H1 (cell line): Measurements from ENCODE around the gene ADGRA3. TPM values are rescaled to one million over a fixed set of nuclear protein-coding genes. Genes with fewer than 3 reads are reported as not detected.

ENCODE experiments used
- CTCF ChIA-PET: fragments of 300-600 bp; sonication (Branson Sonifier 250); formaldehyde crosslinking; loops from one replicate; lab custom pipeline; 2021; ENCODE audit not compliant: partially characterized antibody; lab: Charles Lee
- POLR2A ChIA-PET: fragments of 300-600 bp; sonication (Branson Sonifier 250); formaldehyde crosslinking; loops from one replicate; lab custom pipeline; 2021; ENCODE audit warnings: inconsistent platforms; ENCODE audit not compliant: partially characterized antibody; lab: Charles Lee
- DNase-seq, 2 experiments: peaks; one replicate each; pipeline versions ENCODE4 v3.0.0 to v3.0.0-alpha.2; 2010 to 2022; ENCODE audit warnings: low spot score in 2 of 2, low read depth in 1 of 2, mixed read lengths in 1 of 2
- FAIRE-seq: peaks from 2 replicates; lab custom pipeline; 2011; peaks lifted over from hg19 to GRCh38; lab: Jason Lieb, UNC
- H2AFZ ChIP-seq: 2 replicates; pipeline ENCODE4 v1.8.1; 2012; ENCODE audit warnings: low read length, inconsistent platforms
- H2AK5ac ChIP-seq: 2 replicates; pipeline ENCODE4 v1.6.1; 2013; ENCODE audit warnings: low read depth, low read length
- H2BK120ac ChIP-seq: replicated peaks from 2 replicates; pipeline ENCODE3; 2013; ENCODE audit warnings: low read depth, low read length, inconsistent platforms
- H2BK12ac ChIP-seq: 2 replicates; pipeline ENCODE4 v1.6.1; 2013; ENCODE audit warnings: low read depth, low read length
- H2BK15ac ChIP-seq: 2 replicates; pipeline ENCODE4 v1.6.1; 2013; ENCODE audit warnings: low read length
- H2BK20ac ChIP-seq: 2 replicates; pipeline ENCODE4 v1.6.1; 2013; ENCODE audit warnings: low read length
- H2BK5ac ChIP-seq: 2 replicates; pipeline ENCODE4 v1.6.1; 2013; ENCODE audit warnings: low read depth, low read length
- H3K14ac ChIP-seq: 2 replicates; pipeline ENCODE4 v1.6.1; 2013; ENCODE audit warnings: inconsistent platforms; ENCODE audit not compliant: insufficient read length
- H3K18ac ChIP-seq: 2 replicates; pipeline ENCODE4 v1.6.1; 2013; ENCODE audit warnings: low read length; ENCODE audit errors: extremely low read depth
- H3K23ac ChIP-seq: 2 replicates; pipeline ENCODE4 v1.6.1; 2013; ENCODE audit warnings: inconsistent platforms; ENCODE audit not compliant: insufficient read length
- H3K23me2 ChIP-seq: 2 replicates; pipeline ENCODE4 v1.6.1; 2013; ENCODE audit warnings: low read depth, low read length
- H3K27ac ChIP-seq: 2 replicates; pipeline ENCODE4 v1.6.1; 2011; ENCODE audit warnings: low read depth, low read length, inconsistent platforms
- H3K27me3 ChIP-seq, 4 experiments: replicated peaks in 1 of 4; 1 replicate in 1 of 4; 2 replicates in 3 of 4; pipeline versions ENCODE4 v1.6.1 to v1.8.1; 2011 to 2013; ENCODE audit warnings: low read length in 3 of 4, mild to moderate bottlenecking in 3 of 4, inconsistent platforms in 2 of 4, mixed read lengths in 2 of 4, moderate library complexity in 1 of 4; ENCODE audit not compliant: control insufficient read depth in 3 of 4, insufficient read depth in 3 of 4; ENCODE audit errors: extremely low read depth in 1 of 4
- H3K36me3 ChIP-seq, 4 experiments: 2 replicates each; pipeline versions ENCODE4 v1.6.1 to v1.8.1; 2011 to 2013; ENCODE audit warnings: mild to moderate bottlenecking in 4 of 4, low read length in 3 of 4, moderate library complexity in 2 of 4, control low read depth in 1 of 4, inconsistent platforms in 1 of 4; ENCODE audit not compliant: insufficient read depth in 4 of 4, control insufficient read depth in 2 of 4
- H3K4ac ChIP-seq: replicated peaks from 2 replicates; pipeline ENCODE3; 2013; ENCODE audit warnings: low read length, low read depth, mixed read lengths, inconsistent platforms; ENCODE audit not compliant: insufficient read length
- H3K4me1 ChIP-seq, 4 experiments: replicated peaks in 1 of 4; 1 replicate in 1 of 4; 2 replicates in 3 of 4; pipeline versions ENCODE4 v1.6.1 to v1.8.1; 2011 to 2013; ENCODE audit warnings: low read length in 3 of 4, inconsistent platforms in 2 of 4, mixed read lengths in 1 of 4; ENCODE audit not compliant: insufficient read depth in 4 of 4, control insufficient read depth in 3 of 4
- H3K4me2 ChIP-seq, 2 experiments: 2 replicates each; pipeline versions ENCODE4 v1.6.1 to v1.8.1; 2011 to 2013; ENCODE audit warnings: low read depth in 2 of 2, low read length in 2 of 2, control low read depth in 1 of 2, inconsistent platforms in 1 of 2, mild to moderate bottlenecking in 1 of 2; ENCODE audit not compliant: insufficient read depth in 1 of 2
- H3K4me3 ChIP-seq, 4 experiments: fragments of 200-600, 300-600 bp in 1 of 4; sonication (generic), shearing (Covaris generic), sonication (Bioruptor Twin) in 1 of 4; 2 replicates each; pipeline versions ENCODE4 v1.5.1 to v1.8.1; 2011 to 2016; ENCODE audit warnings: low read length in 4 of 4, low read depth in 3 of 4, control low read depth in 2 of 4, inconsistent platforms in 2 of 4, mild to moderate bottlenecking in 2 of 4, mixed read lengths in 1 of 4, moderate library complexity in 1 of 4; ENCODE audit not compliant: insufficient read depth in 2 of 4; ENCODE audit errors: extremely low read depth in 1 of 4
- H3K56ac ChIP-seq: replicated peaks from 2 replicates; pipeline ENCODE3; 2013; ENCODE audit warnings: low read depth, mild to moderate bottlenecking, mixed read lengths, low read length, inconsistent platforms; ENCODE audit not compliant: insufficient read length
- H3K79me1 ChIP-seq: 2 replicates; pipeline ENCODE4 v1.6.1; 2013; ENCODE audit warnings: low read depth, low read length, control low read depth
- H3K79me2 ChIP-seq, 2 experiments: 2 replicates each; pipeline versions ENCODE4 v1.6.1 to v1.8.1; 2012 to 2013; ENCODE audit warnings: low read length in 2 of 2, mild to moderate bottlenecking in 2 of 2, inconsistent platforms in 1 of 2; ENCODE audit not compliant: insufficient read depth in 2 of 2, control insufficient read depth in 1 of 2
- H3K9ac ChIP-seq, 4 experiments: replicated peaks in 1 of 4; 1 replicate in 1 of 4; 2 replicates in 3 of 4; pipeline versions ENCODE4 v1.6.1 to v1.8.1; 2011 to 2013; ENCODE audit warnings: low read depth in 3 of 4, low read length in 3 of 4, control low read depth in 2 of 4, mild to moderate bottlenecking in 2 of 4, moderate library complexity in 2 of 4, inconsistent platforms in 1 of 4; ENCODE audit errors: extremely low read depth in 1 of 4
- H3K9me3 ChIP-seq, 2 experiments: 2 replicates each; pipeline versions ENCODE4 v1.6.1 to v1.8.1; 2012 to 2013; ENCODE audit warnings: mild to moderate bottlenecking in 2 of 2, moderate library complexity in 2 of 2, control low read depth in 1 of 2, inconsistent platforms in 1 of 2, low read depth in 1 of 2, low read length in 1 of 2, mixed read lengths in 1 of 2; ENCODE audit not compliant: insufficient read depth in 2 of 2
- H4K20me1 ChIP-seq, 2 experiments: replicated peaks in 1 of 2; 2 replicates each; pipeline versions ENCODE3 to v1.8.1; 2011 to 2013; ENCODE audit warnings: inconsistent platforms in 2 of 2, low read length in 2 of 2, mild to moderate bottlenecking in 1 of 2; ENCODE audit not compliant: insufficient read depth in 2 of 2, control insufficient read depth in 1 of 2
- H4K5ac ChIP-seq: 2 replicates; pipeline ENCODE4 v1.6.1; 2013; ENCODE audit warnings: low read length, low read depth, mixed read lengths, inconsistent platforms; ENCODE audit not compliant: insufficient read length
- H4K8ac ChIP-seq: 2 replicates; pipeline ENCODE4 v1.8.0; 2013; ENCODE audit warnings: mild to moderate bottlenecking, moderate library complexity, low read length, inconsistent platforms; ENCODE audit not compliant: insufficient read depth; ENCODE audit errors: extremely low read depth
- H4K91ac ChIP-seq: replicated peaks from 2 replicates; pipeline ENCODE3; 2013; ENCODE audit warnings: low read length, mixed read lengths, inconsistent platforms; ENCODE audit not compliant: insufficient read length
- JUN ChIP-seq: IDR thresholded peaks from 2 replicates; pipeline ENCODE4 v1.6.1; 2011; ENCODE audit warnings: low read depth, mild to moderate bottlenecking, improper control_type of control experiment, low read length
- RXRA ChIP-seq: IDR thresholded peaks from 2 replicates; pipeline ENCODE4 v1.6.1; 2011; ENCODE audit warnings: low read depth, mild to moderate bottlenecking, low read length, moderate library complexity; ENCODE audit not compliant: insufficient read depth
- WGBS, 2 experiments: shearing (Covaris generic) in 1 of 2; methylation state at CpG; one replicate each; pipeline versions ENCODE4 v1.1.6 to v1.1.7; 2013 to 2015; ENCODE audit warnings: low lambda C conversion rate in 2 of 2, mixed read lengths in 2 of 2, inconsistent platforms in 1 of 2, low coverage in 1 of 2, missing lambda C conversion rate in 1 of 2; ENCODE audit not compliant: insufficient replicate concordance in 2 of 2, insufficient coverage in 1 of 2, insufficient read length in 1 of 2; ENCODE audit errors: extremely low coverage in 1 of 2, missing lambda C conversion rate in 1 of 2; 5-methylcytosine and 5-hydroxymethylcytosine counted together
- polyA plus RNA-seq, 7 experiments: library from polyadenylated mRNA; depleted of rRNA in 3 of 7; stranded (reverse) in 5 of 7; unstranded in 2 of 7; fragments of >200 nt in 5 of 7; fragments of 200-250 nt in 2 of 7; gene quantifications; 1 replicate in 5 of 7; 2 replicates in 1 of 7; 4 replicates in 1 of 7; pipeline versions ENCODE4 v1.2.1 to v1.2.3, GENCODE V29; 2011 to 2013; ENCODE audit warnings: missing spikeins in 2 of 7, mixed read lengths in 2 of 7
- total RNA-seq: library from RNA; stranded (reverse); fragmentation: NEBNext Ultra II Directional; extraction: Animal tissue kit (Norgen Biotek cat#: 25700); gene quantifications from 2 replicates; pipeline ENCODE4 v1.2.1, GENCODE V29; 2021

Gene ADGRA3
- total and polyA plus RNA-seq, 2 of the 8 experiments (the other 6 are each of a cell fraction or from before 2014, with no cell fraction given) = 31.5 to 63.0 TPM

- TF ChIP-seq RXRA (no peak), JUN (no peak)
- H3K14ac ChIP-seq = no peak overlapping the region
- H4K20me1 ChIP-seq = peaks cover 8 to 14% of the 10 kb centered on the region in 2 experiments
- no peak overlapping the region for H2AK5ac ChIP-seq
- H2BK12ac ChIP-seq = no peak overlapping the region
- H2AFZ ChIP-seq = no peak overlapping the region
- no peaks in the 10 kb centered on the region for H3K36me3 ChIP-seq
- H3K79me2 ChIP-seq = peaks cover 43 to 76% of the 10 kb centered on the region in 2 experiments
- H3K9ac ChIP-seq = no peak overlapping the region
- H4K8ac ChIP-seq = no peak overlapping the region
- ChIA-PET POLR2A (no interaction called here), CTCF (interaction anchor here (1.4 kb wide), 1 partner anchor 10 kb away, joined by 4 read pairs; no protein-coding TSS in a partner anchor)
- H4K91ac ChIP-seq = no peak overlapping the region
- no peak overlapping the region for H3K56ac ChIP-seq
- WGBS, 2 experiments = 89% methylated on average over 2 of the region's 2 CpGs; no CpG with 5 or more reads in 1 of the 2 experiments
- no peaks in the 10 kb centered on the region for H3K9me3 ChIP-seq
- no peak overlapping the region for H4K5ac ChIP-seq
- FAIRE-seq (no peak), DNase-seq (no peak)
- no peak overlapping the region for H3K23ac ChIP-seq
- no peak overlapping the region for H2BK120ac ChIP-seq
- H3K4me3 ChIP-seq = no peak overlapping the region
- peaks cover 6 to 24% (median 13%) of the 10 kb centered on the region in 4 experiments; a peak in 5 of 7 replicates for H3K4me1 ChIP-seq
- H3K27me3 ChIP-seq = peaks cover 0 to 3% (median 0%) of the 10 kb centered on the region in 4 experiments; a peak in 3 of 7 replicates
- no peak overlapping the region for H3K27ac ChIP-seq
- no peak overlapping the region for H3K18ac ChIP-seq
- H2BK5ac ChIP-seq = no peak overlapping the region
- H3K23me2 ChIP-seq = peaks cover 14% of the 10 kb centered on the region
- H3K4me2 ChIP-seq = no peak overlapping the region; a peak in 1 of 4 replicates
- H2BK20ac ChIP-seq = no peak overlapping the region
- no peak overlapping the region for H2BK15ac ChIP-seq
- H3K4ac ChIP-seq = no peak overlapping the region
- H3K79me1 ChIP-seq = peaks cover 16% of the 10 kb centered on the region
Observed at GRCh38 chr4:22512306-22512705, 3.6 kb downstream of the ADGRA3 start.
